ENCODE results near the gene PLCD3. TPM values are rescaled to one million over a fixed set of nuclear protein-coding genes. Genes with fewer than 3 reads are reported as not detected.
A peak's percentile ranks its signal among the peaks of the same experiment; 100 is the strongest.

PLCD3 gene
- polyA plus RNA-seq, 1 donor, result 13.7 TPM

GRCh38 chr17:45149669-45150664 lies 17.7 kb upstream of the PLCD3 start:
- Histone ChIP-seq H3K36me3 (ENCODE audit: control insufficient read depth, insufficient read depth, low read length) (no peaks in the 10 kb centered on the region), H3K27me3 (ENCODE audit: control insufficient read depth, insufficient read depth, low read length) (no peaks in the 10 kb centered on the region), H3K27ac (ENCODE audit: low read length) (peak overlapping the region; percentile 97), H3K9me3 (ENCODE audit: control insufficient read depth, low read depth, low read length) (no peaks in the 10 kb centered on the region), H3K4me3 (ENCODE audit: low read length) (peak overlapping the region; percentile 65), H3K4me1 (ENCODE audit: control insufficient read depth, insufficient read depth, low read length) (peaks cover 28% of the 10 kb centered on the region)
- WGBS (ENCODE audit: insufficient coverage, low lambda C conversion rate), result 3% methylated on average over 6 of the region's 56 CpGs
- peak in 1 of 2 donors; percentile 87 for DNase-seq

- no peaks in the 10 kb centered on the region for H3K27me3 ChIP-seq (ENCODE audit: control insufficient read depth, insufficient read depth, low read length)
- no peaks in the 10 kb centered on the region for H3K36me3 ChIP-seq (ENCODE audit: control insufficient read depth, insufficient read depth, low read length)
- peak; percentile 87 to 91 for DNase-seq
- peaks cover 34% of the 10 kb centered on the region for H3K4me1 ChIP-seq (ENCODE audit: control insufficient read depth, insufficient read depth, low read length)
- H3K4me3 ChIP-seq (ENCODE audit: low read length), result peak overlapping the region; percentile 65
- no peaks in the 10 kb centered on the region for H3K9me3 ChIP-seq (ENCODE audit: control insufficient read depth, low read depth, low read length)
- peak overlapping the region; percentile 97 for H3K27ac ChIP-seq (ENCODE audit: low read length)
- WGBS (ENCODE audit: insufficient coverage, low lambda C conversion rate), result 0% methylated on average over 2 of the region's 32 CpGs
Observed at GRCh38 chr17:45149037-45149668, 16.8 kb upstream of the PLCD3 start.

GRCh38 chr17:45148183-45149036 lies 16.1 kb upstream of the PLCD3 start, which contains the start of gene HEXIM1:
TSS of gene HEXIM1 (plus strand) at chr17:45148475. CDS start at chr17:45149191, 716 bp downstream.
- Histone ChIP-seq H3K4me1 (ENCODE audit: control insufficient read depth, insufficient read depth, low read length) (peaks cover 40% of the 10 kb centered on the region), H3K9me3 (ENCODE audit: control insufficient read depth, low read depth, low read length) (no peaks in the 10 kb centered on the region), H3K4me3 (ENCODE audit: low read length) (peak within 1 kb of the TSS; percentile 65), H3K36me3 (ENCODE audit: control insufficient read depth, insufficient read depth, low read length) (no peaks in the 10 kb centered on the region), H3K27ac (ENCODE audit: low read length) (peak within 1 kb of the TSS; percentile 97), H3K27me3 (ENCODE audit: control insufficient read depth, insufficient read depth, low read length) (no peaks in the 10 kb centered on the region)
- WGBS (ENCODE audit: insufficient coverage, low lambda C conversion rate), result no CpG with 5 or more reads among the region's 58 CpGs
- peak; percentile 100 for DNase-seq

GRCh38 chr17:45147581-45148182 lies 15.4 kb upstream of the PLCD3 start:
- peak; percentile 90 to 94 for DNase-seq
- H3K4me3 ChIP-seq (ENCODE audit: low read length), result peak overlapping the region; percentile 62
- H3K27me3 ChIP-seq (ENCODE audit: control insufficient read depth, insufficient read depth, low read length), result no peaks in the 10 kb centered on the region
- H3K27ac ChIP-seq (ENCODE audit: low read length), result peak overlapping the region; percentile 92
- H3K36me3 ChIP-seq (ENCODE audit: control insufficient read depth, insufficient read depth, low read length), result no peaks in the 10 kb centered on the region
- H3K9me3 ChIP-seq (ENCODE audit: control insufficient read depth, low read depth, low read length), result no peaks in the 10 kb centered on the region
- WGBS (ENCODE audit: insufficient coverage, low lambda C conversion rate), result 0% methylated on average over 1 of the region's 38 CpGs
- peaks cover 42% of the 10 kb centered on the region for H3K4me1 ChIP-seq (ENCODE audit: control insufficient read depth, insufficient read depth, low read length)

- H3K4me3 ChIP-seq (ENCODE audit: low read length), result peak overlapping the region; percentile 62
- peak overlapping the region; percentile 92 for H3K27ac ChIP-seq (ENCODE audit: low read length)
- H3K4me1 ChIP-seq (ENCODE audit: control insufficient read depth, insufficient read depth, low read length), result peaks cover 42% of the 10 kb centered on the region
- H3K9me3 ChIP-seq (ENCODE audit: control insufficient read depth, low read depth, low read length), result no peaks in the 10 kb centered on the region
- DNase-seq, result peak; percentile 91 to 93
- no peaks in the 10 kb centered on the region for H3K27me3 ChIP-seq (ENCODE audit: control insufficient read depth, insufficient read depth, low read length)
- H3K36me3 ChIP-seq (ENCODE audit: control insufficient read depth, insufficient read depth, low read length), result no peaks in the 10 kb centered on the region
- WGBS (ENCODE audit: insufficient coverage, low lambda C conversion rate), result no CpG with 5 or more reads among the region's 29 CpGs
Observed at GRCh38 chr17:45146890-45147580, 14.7 kb upstream of the PLCD3 start.

GRCh38 chr17:45146592-45146889 lies 14.2 kb upstream of the PLCD3 start:
- H3K4me3 ChIP-seq (ENCODE audit: low read length), result peak overlapping the region; percentile 62
- peak overlapping the region; percentile 92 for H3K27ac ChIP-seq (ENCODE audit: low read length)
- H3K36me3 ChIP-seq (ENCODE audit: control insufficient read depth, insufficient read depth, low read length), result no peaks in the 10 kb centered on the region
- 100% methylated on average over 1 of the region's 4 CpGs for WGBS (ENCODE audit: insufficient coverage, low lambda C conversion rate)
- H3K27me3 ChIP-seq (ENCODE audit: control insufficient read depth, insufficient read depth, low read length), result no peaks in the 10 kb centered on the region
- no peaks in the 10 kb centered on the region for H3K9me3 ChIP-seq (ENCODE audit: control insufficient read depth, low read depth, low read length)
- DNase-seq, result no peak
- peaks cover 38% of the 10 kb centered on the region for H3K4me1 ChIP-seq (ENCODE audit: control insufficient read depth, insufficient read depth, low read length)

- Histone ChIP-seq H3K27me3 (ENCODE audit: control insufficient read depth, insufficient read depth, low read length) (no peaks in the 10 kb centered on the region), H3K9me3 (ENCODE audit: control insufficient read depth, low read depth, low read length) (no peaks in the 10 kb centered on the region), H3K4me3 (ENCODE audit: low read length) (no peak overlapping the region), H3K36me3 (ENCODE audit: control insufficient read depth, insufficient read depth, low read length) (no peaks in the 10 kb centered on the region), H3K4me1 (ENCODE audit: control insufficient read depth, insufficient read depth, low read length) (peaks cover 34% of the 10 kb centered on the region), H3K27ac (ENCODE audit: low read length) (peak overlapping the region; percentile 92)
- WGBS (ENCODE audit: insufficient coverage, low lambda C conversion rate), result no CpG with 5 or more reads among the region's 10 CpGs
- peak in 1 of 2 donors; percentile 12 for DNase-seq
Observed at GRCh38 chr17:45146166-45146565, 13.9 kb upstream of the PLCD3 start.

- Histone ChIP-seq H3K36me3 (ENCODE audit: control insufficient read depth, insufficient read depth, low read length) (no peaks in the 10 kb centered on the region), H3K27me3 (ENCODE audit: control insufficient read depth, insufficient read depth, low read length) (no peaks in the 10 kb centered on the region), H3K9me3 (ENCODE audit: control insufficient read depth, low read depth, low read length) (no peaks in the 10 kb centered on the region), H3K4me1 (ENCODE audit: control insufficient read depth, insufficient read depth, low read length) (peaks cover 29% of the 10 kb centered on the region), H3K4me3 (ENCODE audit: low read length) (peak overlapping the region; percentile 47), H3K27ac (ENCODE audit: low read length) (peak overlapping the region; percentile 69)
- DNase-seq, result peak in 1 of 2 donors; percentile 18
- no CpG with 5 or more reads among the region's 8 CpGs for WGBS (ENCODE audit: insufficient coverage, low lambda C conversion rate)
Observed at GRCh38 chr17:45145035-45145389, 12.7 kb upstream of the PLCD3 start.

GRCh38 chr17:45144199-45145034 lies 12.1 kb upstream of the PLCD3 start:
- DNase-seq, result peak in 1 of 2 donors; percentile 74
- Histone ChIP-seq H3K36me3 (ENCODE audit: control insufficient read depth, insufficient read depth, low read length) (no peaks in the 10 kb centered on the region), H3K4me1 (ENCODE audit: control insufficient read depth, insufficient read depth, low read length) (peaks cover 29% of the 10 kb centered on the region), H3K9me3 (ENCODE audit: control insufficient read depth, low read depth, low read length) (no peaks in the 10 kb centered on the region), H3K4me3 (ENCODE audit: low read length) (peak overlapping the region; percentile 47), H3K27me3 (ENCODE audit: control insufficient read depth, insufficient read depth, low read length) (no peaks in the 10 kb centered on the region), H3K27ac (ENCODE audit: low read length) (peak overlapping the region; percentile 75)
- no CpG with 5 or more reads among the region's 71 CpGs for WGBS (ENCODE audit: insufficient coverage, low lambda C conversion rate)
